Adrenal gland (tissue), 5 donors: ENCODE results near the gene ADGRB3.

Experiments
- POLR2A ChIP-seq, 2 donors: fragments of 450-650 bp; IDR thresholded peaks; one replicate each; pipeline ENCODE4 v1.6.1; 2017; ENCODE audit warnings: antibody characterized with exemption in 2 of 2, mild to moderate bottlenecking in 2 of 2, moderate library complexity in 1 of 2
- TF ChIP-seq, protein P1 (sequence below), 6 experiments: fragments of 450-650 bp in 4 of 6; fragments of 200-600 bp in 2 of 6; sonication (generic) in 1 of 6; IDR thresholded peaks; 1 replicate in 5 of 6; 2 replicates in 1 of 6; pipeline versions ENCODE4 v1.5.1 to v1.8.0; 2016 to 2021; ENCODE audit warnings: antibody characterized with exemption in 6 of 6, mild to moderate bottlenecking in 2 of 6, moderate library complexity in 1 of 6
- donor health status: DM: no; HTN: no; CAD: no.

DNA sequence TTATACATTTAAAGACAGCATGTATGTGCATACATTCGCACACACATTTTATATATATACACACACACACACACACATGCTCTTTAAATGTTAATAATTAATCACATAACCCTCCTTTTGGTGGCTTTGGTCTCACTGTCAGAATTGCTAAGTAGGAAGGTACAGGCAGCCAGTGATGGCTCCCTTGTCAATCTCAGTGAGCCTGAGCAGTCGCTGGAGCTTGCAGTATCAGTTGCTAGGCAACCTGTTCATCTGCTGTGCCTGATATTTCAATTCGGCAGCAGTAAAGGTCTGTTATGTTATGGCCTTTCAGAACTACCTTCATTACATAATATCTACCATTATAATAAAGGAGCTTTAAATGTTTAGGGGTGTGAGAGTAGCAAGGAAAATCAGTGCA is 787.4 kb downstream of the ADGRB3 start:
- TF ChIP-seq, protein P1, sequence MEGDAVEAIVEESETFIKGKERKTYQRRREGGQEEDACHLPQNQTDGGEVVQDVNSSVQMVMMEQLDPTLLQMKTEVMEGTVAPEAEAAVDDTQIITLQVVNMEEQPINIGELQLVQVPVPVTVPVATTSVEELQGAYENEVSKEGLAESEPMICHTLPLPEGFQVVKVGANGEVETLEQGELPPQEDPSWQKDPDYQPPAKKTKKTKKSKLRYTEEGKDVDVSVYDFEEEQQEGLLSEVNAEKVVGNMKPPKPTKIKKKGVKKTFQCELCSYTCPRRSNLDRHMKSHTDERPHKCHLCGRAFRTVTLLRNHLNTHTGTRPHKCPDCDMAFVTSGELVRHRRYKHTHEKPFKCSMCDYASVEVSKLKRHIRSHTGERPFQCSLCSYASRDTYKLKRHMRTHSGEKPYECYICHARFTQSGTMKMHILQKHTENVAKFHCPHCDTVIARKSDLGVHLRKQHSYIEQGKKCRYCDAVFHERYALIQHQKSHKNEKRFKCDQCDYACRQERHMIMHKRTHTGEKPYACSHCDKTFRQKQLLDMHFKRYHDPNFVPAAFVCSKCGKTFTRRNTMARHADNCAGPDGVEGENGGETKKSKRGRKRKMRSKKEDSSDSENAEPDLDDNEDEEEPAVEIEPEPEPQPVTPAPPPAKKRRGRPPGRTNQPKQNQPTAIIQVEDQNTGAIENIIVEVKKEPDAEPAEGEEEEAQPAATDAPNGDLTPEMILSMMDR (IDR thresholded peaks at IDR 0.05): no peak
- no peak for TF ChIP-seq POLR2A (IDR thresholded peaks at IDR 0.05)
